ENCODE data around the gene KRTAP9-8. TPM values are rescaled to one million over a fixed set of nuclear protein-coding genes. Genes with fewer than 3 reads are reported as not detected.
A peak's percentile ranks its signal among the peaks of the same experiment; 100 is the strongest.
"Not testable (repeated sequence)": the region's sequence is repeated elsewhere in the genome, so short reads cannot be mapped to it uniquely, and the experiment has no call there.

Gene KRTAP9-8
- total and polyA plus RNA-seq, 5 experiments from 2014 or later = not detected

GRCh38 chr17:41231731-41232130, 6.1 kb upstream of the KRTAP9-8 start:
- ATAC-seq (no peak), DNase-seq (no peak)
- H3K4me1 Mint-ChIP-seq = peaks cover 4 to 16% (median 11%) of the 10 kb centered on the region in 4 donors
- H3K36me3 Mint-ChIP-seq = no peaks in the 10 kb centered on the region
- H3K27me3 Mint-ChIP-seq = peaks cover 3 to 10% (median 5%) of the 10 kb centered on the region in 5 donors
- POLR2A ChIA-PET = no interaction called here
- peaks cover 0 to 9% (median 0%) of the 10 kb centered on the region in 9 donors for H3K9me3 Mint-ChIP-seq
- no peak overlapping the region for H3K4me3 Mint-ChIP-seq
- peak overlapping the region in 2 of 10 donors; percentile 35 to 41 for H3K27ac Mint-ChIP-seq

GRCh38 chr17:41232399-41233105, 5.2 kb upstream of the KRTAP9-8 start, which contains the start of gene KRTAP9-3:
KRTAP9-3 (plus strand) TSS chr17:41232449; CDS start chr17:41232502, 53 bp downstream.
- not testable (repeated sequence) for H3K4me3 Mint-ChIP-seq, H3K36me3 Mint-ChIP-seq, DNase-seq, ATAC-seq, H3K9me3 Mint-ChIP-seq, H3K27me3 Mint-ChIP-seq
- peaks cover 4 to 16% (median 11%) of the 10 kb centered on the region in 4 donors for H3K4me1 Mint-ChIP-seq
- POLR2A ChIA-PET = interaction anchor here (0.6 to 1.4 kb wide), 2 partner anchors 76 to 868 kb away, joined by 3 to 4 read pairs; partner anchors contain the start of gene KRTAP16-1
- peak within 1 kb of the TSS in 2 of 10 donors; percentile 35 to 41 for H3K27ac Mint-ChIP-seq

- not testable (repeated sequence) for H3K4me1 Mint-ChIP-seq
Measured at GRCh38 chr17:41237116-41237515, 683 bp upstream of the KRTAP9-8 start.

GRCh38 chr17:41246995-41247787, 9.4 kb downstream of the KRTAP9-8 start:
- POLR2A ChIA-PET, H3K36me3 Mint-ChIP-seq: not testable (repeated sequence)

More at GRCh38 chr17:41237116-41237515, 683 bp upstream of the KRTAP9-8 start:
- POLR2A ChIA-PET, H3K4me3 Mint-ChIP-seq, DNase-seq, ATAC-seq, H3K27me3 Mint-ChIP-seq, H3K36me3 Mint-ChIP-seq, H3K27ac Mint-ChIP-seq: not testable (repeated sequence)
- peaks cover 0 to 10% (median 3%) of the 10 kb centered on the region in 9 donors for H3K9me3 Mint-ChIP-seq

GRCh38 chr17:41249637-41250240, 11.9 kb downstream of the KRTAP9-8 start, which contains the start of gene KRTAP9-4:
KRTAP9-4 (plus strand) TSS chr17:41249687; CDS start chr17:41249721, 34 bp downstream.
- H3K9me3 Mint-ChIP-seq, H3K36me3 Mint-ChIP-seq, DNase-seq, POLR2A ChIA-PET, H3K4me3 Mint-ChIP-seq, ATAC-seq, H3K27me3 Mint-ChIP-seq: not testable (repeated sequence)
- Mint-ChIP-seq H3K4me1 (peaks cover 5 to 25% (median 13%) of the 10 kb centered on the region in 4 donors), H3K27ac (peak within 1 kb of the TSS in 2 of 10 donors; percentile 13 to 37)

More at GRCh38 chr17:41246995-41247787, 9.4 kb downstream of the KRTAP9-8 start:
- Mint-ChIP-seq H3K27ac (peak overlapping the region in 1 of 10 donors; percentile 64), H3K4me1 (peaks cover 2 to 14% (median 11%) of the 10 kb centered on the region in 4 donors)
- not testable (repeated sequence) for ATAC-seq, H3K27me3 Mint-ChIP-seq, DNase-seq, H3K9me3 Mint-ChIP-seq, H3K4me3 Mint-ChIP-seq

- no peak for ATAC-seq
- Mint-ChIP-seq H3K36me3 (no peaks in the 10 kb centered on the region), H3K4me1 (peaks cover 5 to 25% (median 13%) of the 10 kb centered on the region in 4 donors), H3K9me3 (no peaks in the 10 kb centered on the region), H3K4me3 (no peak overlapping the region), H3K27me3 (peaks cover 0 to 7% (median 0%) of the 10 kb centered on the region in 5 donors), H3K27ac (peak overlapping the region in 1 of 10 donors; percentile 43)
- POLR2A ChIA-PET = no interaction called here
- DNase-seq = no peak
Measured at GRCh38 chr17:41251261-41251660, 13.5 kb downstream of the KRTAP9-8 start.

- H3K27me3 Mint-ChIP-seq = peaks cover 0 to 25% (median 2%) of the 10 kb centered on the region in 5 donors
- no peaks in the 10 kb centered on the region for H3K9me3 Mint-ChIP-seq
- POLR2A ChIA-PET = no interaction called here
Measured at GRCh38 chr17:41254861-41255260, 17.1 kb downstream of the KRTAP9-8 start.

GRCh38 chr17:41255381-41256290, 17.8 kb downstream of the KRTAP9-8 start, which contains the start of gene KRTAP9-9:
KRTAP9-9 (plus strand) TSS chr17:41255384.
- DNase-seq, H3K36me3 Mint-ChIP-seq, POLR2A ChIA-PET, H3K4me3 Mint-ChIP-seq, ATAC-seq, H3K9me3 Mint-ChIP-seq: not testable (repeated sequence)
- Mint-ChIP-seq H3K4me1 (peaks cover 2 to 20% (median 8%) of the 10 kb centered on the region in 4 donors), H3K27ac (peak within 1 kb of the TSS in 1 of 10 donors; percentile 60), H3K27me3 (peaks cover 0 to 27% (median 2%) of the 10 kb centered on the region in 5 donors)

More at GRCh38 chr17:41254861-41255260, 17.1 kb downstream of the KRTAP9-8 start:
- Mint-ChIP-seq H3K4me3 (no peak overlapping the region), H3K36me3 (no peaks in the 10 kb centered on the region), H3K4me1 (peaks cover 5 to 20% (median 7%) of the 10 kb centered on the region in 4 donors), H3K27ac (no peak overlapping the region)
- no peak for ATAC-seq
- DNase-seq = no peak

- Mint-ChIP-seq H3K4me1 (peaks cover 2 to 27% (median 13%) of the 10 kb centered on the region in 4 donors), H3K4me3 (no peak overlapping the region), H3K36me3 (no peaks in the 10 kb centered on the region), H3K9me3 (no peaks in the 10 kb centered on the region), H3K27ac (no peak overlapping the region), H3K27me3 (peaks cover 0 to 28% (median 2%) of the 10 kb centered on the region in 5 donors)
- ATAC-seq (no peak), DNase-seq (no peak)
- POLR2A ChIA-PET = no interaction called here
Measured at GRCh38 chr17:41256291-41256685, 18.5 kb downstream of the KRTAP9-8 start.

- no peak for DNase-seq
- peaks cover 0 to 30% (median 2%) of the 10 kb centered on the region in 5 donors for H3K27me3 Mint-ChIP-seq
- H3K27ac Mint-ChIP-seq = no peak overlapping the region
- POLR2A ChIA-PET = no interaction called here
- H3K9me3 Mint-ChIP-seq = no peaks in the 10 kb centered on the region
- H3K4me1 Mint-ChIP-seq = peaks cover 8 to 33% (median 17%) of the 10 kb centered on the region in 4 donors
- H3K4me3 Mint-ChIP-seq = no peak overlapping the region
- no peaks in the 10 kb centered on the region for H3K36me3 Mint-ChIP-seq
- no peak for ATAC-seq
Measured at GRCh38 chr17:41258406-41258805, 20.6 kb downstream of the KRTAP9-8 start.

GRCh38 chr17:41263212-41263611, 25.4 kb downstream of the KRTAP9-8 start:
- ATAC-seq = no peak
- Mint-ChIP-seq H3K9me3 (no peaks in the 10 kb centered on the region), H3K27ac (no peak overlapping the region), H3K36me3 (no peaks in the 10 kb centered on the region), H3K4me3 (no peak overlapping the region), H3K4me1 (peaks cover 11 to 36% (median 20%) of the 10 kb centered on the region in 4 donors), H3K27me3 (peaks cover 0 to 23% (median 0%) of the 10 kb centered on the region in 5 donors)
- DNase-seq = no peak
- POLR2A ChIA-PET = no interaction called here

Measured in naive thymus-derived CD8-positive, alpha-beta T cell (primary cell).